T-helper 17 cell (primary cell): ENCODE data around the gene TANGO6. TPM values are rescaled to one million over a fixed set of nuclear protein-coding genes. Genes with fewer than 3 reads are reported as not detected.
A peak's percentile ranks its signal among the peaks of the same experiment; 100 is the strongest.
"Not testable (repeated sequence)": the region's sequence is repeated elsewhere in the genome, so short reads cannot be mapped to it uniquely, and the experiment has no call there.

Source experiments
- ATAC-seq: fragments of 150-1000 bp; cut with Tn5 transposase; 2 replicates; pipeline ENCODE4 v1.10.0; 2021; ENCODE audit warnings: mild to moderate bottlenecking, moderate library complexity
- DNase-seq, 3 donors: peaks; one replicate each; pipeline versions ENCODE4 v3.0.0 to v3.0.0-alpha.2; 2020 to 2021
- H3K9me3 ChIP-seq: one replicate; pipeline ENCODE4 v1.7.0; 2013; ENCODE audit warnings: low read length, mild to moderate bottlenecking; ENCODE audit not compliant: control insufficient read depth, poor library complexity, severe bottlenecking
- H3K27ac Mint-ChIP-seq: one replicate; pipeline ENCODE4 v1.8.0; 2022; ENCODE audit warnings: mild to moderate bottlenecking, moderate library complexity, mixed read lengths
- H3K27me3 Mint-ChIP-seq: one replicate; pipeline ENCODE4 v1.8.0; 2022; ENCODE audit warnings: mixed read lengths
- H3K36me3 Mint-ChIP-seq: one replicate; pipeline ENCODE4 v1.8.0; 2022; ENCODE audit warnings: low read depth, mixed read lengths
- H3K4me1 Mint-ChIP-seq: one replicate; pipeline ENCODE4 v1.8.0; 2022; ENCODE audit warnings: mild to moderate bottlenecking, mixed read lengths
- H3K4me3 Mint-ChIP-seq: one replicate; pipeline ENCODE4 v1.8.0; 2022; ENCODE audit warnings: mild to moderate bottlenecking, moderate library complexity, mixed read lengths
- total RNA-seq, 4 donors: library from RNA in 2 of 4; stranded (reverse) in 2 of 4; gene quantifications; one replicate each; pipeline ENCODE4 v1.2.3 and lab custom pipeline; 2022 to 2026

TANGO6 gene
- total RNA-seq, 2 donors from 2014 or later: 21.2 to 24.2 TPM

DNA sequence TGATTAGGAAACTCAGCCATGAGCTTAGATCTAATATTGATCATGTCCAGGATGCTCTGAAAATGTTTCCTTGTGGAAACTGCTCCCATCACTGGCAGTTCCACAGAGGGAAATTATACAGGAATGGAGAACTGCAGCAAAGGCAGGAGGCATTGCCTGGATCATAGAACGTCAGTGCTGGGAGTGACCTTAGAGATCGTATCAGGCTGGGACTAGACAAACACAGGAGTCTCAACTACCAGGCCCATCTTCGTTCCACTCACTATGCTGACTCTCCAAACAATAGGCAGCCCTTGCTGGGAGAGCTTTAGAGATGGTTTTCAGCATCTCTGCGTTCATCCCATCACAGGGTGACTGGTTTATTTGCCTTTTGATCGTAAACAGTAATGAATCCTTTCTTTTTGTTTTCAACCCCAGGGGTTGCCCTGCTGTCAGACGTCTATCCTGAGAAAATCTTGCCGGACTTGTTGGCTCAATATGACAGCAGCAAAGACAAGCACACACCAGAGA lies 130.3 kb downstream of the TANGO6 start:
- no peak overlapping the region for H3K27ac Mint-ChIP-seq
- no peaks in the 10 kb centered on the region for H3K27me3 Mint-ChIP-seq

DNA sequence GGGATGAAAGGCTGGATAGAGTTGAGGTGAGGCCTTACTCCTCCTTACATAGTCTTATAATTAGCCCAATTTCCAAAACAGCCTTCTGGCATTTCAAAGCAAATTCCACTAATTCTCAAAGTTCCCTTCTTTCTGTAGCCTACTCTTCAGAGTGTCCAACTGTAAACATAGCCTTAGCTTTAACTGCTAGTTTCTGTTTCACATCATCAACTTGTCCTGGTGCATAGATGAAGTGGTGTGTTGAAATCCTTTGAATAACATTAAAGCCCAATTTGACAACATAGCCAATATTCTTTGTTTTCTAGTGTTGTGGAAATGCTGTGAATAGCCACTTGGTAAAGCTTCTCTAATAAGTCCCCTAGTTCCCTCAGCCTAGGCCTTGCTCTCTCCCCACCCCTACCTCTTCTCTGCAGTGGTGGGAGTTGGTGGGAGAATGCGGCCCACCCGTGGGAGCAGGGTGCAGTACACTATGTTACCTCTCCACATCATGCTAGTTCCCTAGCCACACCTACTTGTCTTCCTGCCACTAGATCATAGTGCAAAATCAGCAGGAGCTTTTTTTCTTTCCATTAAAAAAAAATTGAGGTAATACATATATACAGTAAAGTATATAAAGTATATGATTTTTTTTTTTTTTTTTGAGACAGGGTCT lies 135.1 kb downstream of the TANGO6 start:
- H3K27me3 Mint-ChIP-seq: no peaks in the 10 kb centered on the region

More for the DNA sequence above, 130.3 kb downstream of the TANGO6 start:
- H3K9me3 ChIP-seq: no peaks in the 10 kb centered on the region
- DNase-seq (no peak), ATAC-seq (no peak)
- Mint-ChIP-seq H3K4me3 (no peak overlapping the region), H3K4me1 (peaks cover 11% of the 10 kb centered on the region), H3K36me3 (peaks cover 16% of the 10 kb centered on the region)

DNA sequence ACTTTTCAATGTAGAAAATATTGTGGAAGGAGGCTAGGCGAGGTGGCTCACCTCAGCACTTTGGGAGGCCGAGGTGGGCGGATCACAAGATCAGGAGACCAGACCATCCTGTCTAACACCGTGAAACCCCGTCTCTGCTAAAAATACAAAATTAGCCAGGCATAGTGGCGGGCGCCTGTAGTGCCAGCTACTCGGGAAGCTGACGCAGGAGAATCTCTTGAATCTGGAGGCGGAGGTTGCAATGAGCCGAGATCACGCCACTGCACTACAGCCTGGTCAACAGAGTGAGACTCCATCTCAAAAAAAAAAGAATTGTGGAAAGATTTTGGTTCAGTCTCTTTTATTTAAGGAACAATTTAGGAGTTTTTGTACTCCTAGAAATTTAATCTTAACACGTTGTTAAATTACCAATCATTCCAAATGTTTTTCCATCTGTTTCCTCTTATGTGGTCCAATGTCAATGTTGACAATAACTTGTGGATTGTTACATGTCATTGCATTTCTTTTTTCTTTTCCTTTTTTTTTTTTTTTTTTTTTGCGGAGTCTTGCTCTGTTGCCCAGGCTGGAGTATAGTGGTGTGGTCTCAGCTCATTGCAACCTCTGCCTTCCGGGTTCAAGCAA lies 137.5 kb downstream of the TANGO6 start:
- no peak overlapping the region for H3K4me3 Mint-ChIP-seq
- peaks cover 5% of the 10 kb centered on the region for H3K36me3 Mint-ChIP-seq
- no peak for DNase-seq
- H3K27me3 Mint-ChIP-seq: no peaks in the 10 kb centered on the region
- no peak for ATAC-seq
- H3K9me3 ChIP-seq: no peaks in the 10 kb centered on the region
- H3K4me1 Mint-ChIP-seq: peaks cover 2% of the 10 kb centered on the region
- no peak overlapping the region for H3K27ac Mint-ChIP-seq

More for the DNA sequence above, 135.1 kb downstream of the TANGO6 start:
- no peak for ATAC-seq
- Mint-ChIP-seq H3K27ac (no peak overlapping the region), H3K4me1 (peaks cover 2% of the 10 kb centered on the region), H3K4me3 (no peak overlapping the region), H3K36me3 (peaks cover 14% of the 10 kb centered on the region)
- no peaks in the 10 kb centered on the region for H3K9me3 ChIP-seq
- no peak for DNase-seq

DNA sequence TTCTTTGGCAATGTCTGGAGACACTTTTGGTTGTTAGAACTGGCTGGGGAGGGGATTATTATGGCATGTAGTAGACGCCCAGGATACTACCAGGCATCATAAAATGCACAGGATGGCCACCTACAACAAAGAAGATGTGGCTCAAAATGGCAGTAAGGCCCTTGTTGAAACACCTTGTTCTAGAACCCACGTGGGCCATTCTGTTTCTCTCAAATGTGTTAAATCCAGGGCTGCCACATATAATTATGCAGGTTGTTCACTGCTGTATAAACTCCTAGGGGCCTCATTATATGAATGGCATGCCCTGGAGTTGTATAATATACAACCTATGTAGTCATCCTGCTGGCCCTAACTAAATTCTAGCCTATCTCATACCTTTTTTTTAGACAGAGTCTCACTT lies 138.6 kb downstream of the TANGO6 start:
- Mint-ChIP-seq H3K4me3 (no peak overlapping the region), H3K4me1 (peaks cover 2% of the 10 kb centered on the region), H3K36me3 (peaks cover 4% of the 10 kb centered on the region), H3K27me3 (no peaks in the 10 kb centered on the region), H3K27ac (no peak overlapping the region)
- DNase-seq (no peak), ATAC-seq (no peak)
- no peaks in the 10 kb centered on the region for H3K9me3 ChIP-seq

GRCh38 chr16:68984467-68984866 lies 141.1 kb downstream of the TANGO6 start:
- ATAC-seq: no peak
- DNase-seq: no peak
- no peaks in the 10 kb centered on the region for H3K9me3 ChIP-seq
- Mint-ChIP-seq H3K27me3 (no peaks in the 10 kb centered on the region), H3K36me3 (peaks cover 6% of the 10 kb centered on the region), H3K4me3 (no peak overlapping the region), H3K4me1 (peaks cover 6% of the 10 kb centered on the region), H3K27ac (no peak overlapping the region)

- peaks cover 8% of the 10 kb centered on the region for H3K4me1 Mint-ChIP-seq
- no peak for DNase-seq
- no peak for ATAC-seq
- peaks cover 6% of the 10 kb centered on the region for H3K36me3 Mint-ChIP-seq
- H3K4me3 Mint-ChIP-seq: no peak overlapping the region
- H3K27me3 Mint-ChIP-seq: no peaks in the 10 kb centered on the region
- H3K9me3 ChIP-seq: no peaks in the 10 kb centered on the region
- H3K27ac Mint-ChIP-seq: no peak overlapping the region
These were observed 141.9 kb downstream of the TANGO6 start for GRCh38 chr16:68985268-68985667.

GRCh38 chr16:68985855-68986254 lies 142.5 kb downstream of the TANGO6 start:
- peaks cover 10% of the 10 kb centered on the region for H3K4me1 Mint-ChIP-seq
- ATAC-seq: no peak
- H3K27me3 Mint-ChIP-seq: no peaks in the 10 kb centered on the region
- peaks cover 6% of the 10 kb centered on the region for H3K36me3 Mint-ChIP-seq
- DNase-seq: no peak
- no peaks in the 10 kb centered on the region for H3K9me3 ChIP-seq
- no peak overlapping the region for H3K4me3 Mint-ChIP-seq
- no peak overlapping the region for H3K27ac Mint-ChIP-seq

- H3K27me3 Mint-ChIP-seq: no peaks in the 10 kb centered on the region
- DNase-seq (no peak), ATAC-seq (no peak)
- no peak overlapping the region for H3K4me3 Mint-ChIP-seq
- H3K4me1 Mint-ChIP-seq: peaks cover 10% of the 10 kb centered on the region
- no peak overlapping the region for H3K27ac Mint-ChIP-seq
- no peaks in the 10 kb centered on the region for H3K9me3 ChIP-seq
- peaks cover 6% of the 10 kb centered on the region for H3K36me3 Mint-ChIP-seq
These were observed 144.6 kb downstream of the TANGO6 start for GRCh38 chr16:68987734-68988457.

GRCh38 chr16:68990172-68990845 lies 147.0 kb downstream of the TANGO6 start:
- not testable (repeated sequence) for H3K4me3 Mint-ChIP-seq, ATAC-seq, H3K27me3 Mint-ChIP-seq, H3K9me3 ChIP-seq, DNase-seq, H3K36me3 Mint-ChIP-seq
- Mint-ChIP-seq H3K27ac (peak overlapping the region; percentile 42), H3K4me1 (peaks cover 10% of the 10 kb centered on the region)

GRCh38 chr16:68991075-68991474 lies 147.7 kb downstream of the TANGO6 start:
- no peaks in the 10 kb centered on the region for H3K27me3 Mint-ChIP-seq
- H3K27ac Mint-ChIP-seq: peak overlapping the region; percentile 42
- H3K4me1 Mint-ChIP-seq: peaks cover 10% of the 10 kb centered on the region
- DNase-seq (no peak), ATAC-seq (no peak)
- H3K9me3 ChIP-seq: no peaks in the 10 kb centered on the region
- peaks cover 6% of the 10 kb centered on the region for H3K36me3 Mint-ChIP-seq
- no peak overlapping the region for H3K4me3 Mint-ChIP-seq

GRCh38 chr16:68992521-68992920 lies 149.2 kb downstream of the TANGO6 start:
- DNase-seq (no peak), ATAC-seq (no peak)
- H3K27me3 Mint-ChIP-seq: no peaks in the 10 kb centered on the region
- peaks cover 6% of the 10 kb centered on the region for H3K36me3 Mint-ChIP-seq
- H3K9me3 ChIP-seq: no peaks in the 10 kb centered on the region
- no peak overlapping the region for H3K4me3 Mint-ChIP-seq
- H3K27ac Mint-ChIP-seq: no peak overlapping the region
- H3K4me1 Mint-ChIP-seq: peaks cover 10% of the 10 kb centered on the region

DNA sequence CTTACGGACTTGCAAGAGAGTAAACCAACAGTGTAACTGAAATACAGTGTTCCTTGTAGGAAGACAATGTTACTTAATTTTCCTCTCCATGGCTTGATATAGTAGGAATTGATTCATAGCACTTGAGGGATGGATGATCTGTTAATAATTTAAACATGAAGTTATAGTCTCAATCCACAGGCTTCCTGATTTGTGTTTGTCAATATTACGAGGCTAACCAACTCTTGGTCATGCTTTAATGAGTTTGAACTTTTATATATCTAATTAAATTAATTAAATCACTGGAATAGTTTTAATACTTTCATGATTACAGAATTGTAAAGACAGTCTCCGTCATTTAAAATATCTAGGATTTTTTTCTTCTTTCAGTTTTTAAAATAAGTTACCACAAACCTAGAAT lies 150.1 kb downstream of the TANGO6 start:
- Mint-ChIP-seq H3K27ac (no peak overlapping the region), H3K4me3 (no peak overlapping the region), H3K27me3 (no peaks in the 10 kb centered on the region), H3K36me3 (no peaks in the 10 kb centered on the region), H3K4me1 (peaks cover 4% of the 10 kb centered on the region)
- ATAC-seq: no peak
- DNase-seq: no peak
- H3K9me3 ChIP-seq: no peaks in the 10 kb centered on the region

GRCh38 chr16:68993885-68994284 lies 150.6 kb downstream of the TANGO6 start:
- no peak for DNase-seq
- no peaks in the 10 kb centered on the region for H3K9me3 ChIP-seq
- no peak for ATAC-seq
- H3K4me1 Mint-ChIP-seq: peaks cover 4% of the 10 kb centered on the region
- H3K36me3 Mint-ChIP-seq: no peaks in the 10 kb centered on the region
- no peaks in the 10 kb centered on the region for H3K27me3 Mint-ChIP-seq
- H3K27ac Mint-ChIP-seq: no peak overlapping the region
- no peak overlapping the region for H3K4me3 Mint-ChIP-seq
